ENCODE data around the gene TNKS1BP1. TPM values are rescaled to one million over a fixed set of nuclear protein-coding genes. Genes with fewer than 3 reads are reported as not detected.
A peak's percentile ranks its signal among the peaks of the same experiment; 100 is the strongest.
"Not testable (repeated sequence)": the region's sequence is repeated elsewhere in the genome, so short reads cannot be mapped to it uniquely, and the experiment has no call there.

TNKS1BP1 gene
- total RNA-seq, 1 donor from 2014 or later: 19.3 TPM

DNA sequence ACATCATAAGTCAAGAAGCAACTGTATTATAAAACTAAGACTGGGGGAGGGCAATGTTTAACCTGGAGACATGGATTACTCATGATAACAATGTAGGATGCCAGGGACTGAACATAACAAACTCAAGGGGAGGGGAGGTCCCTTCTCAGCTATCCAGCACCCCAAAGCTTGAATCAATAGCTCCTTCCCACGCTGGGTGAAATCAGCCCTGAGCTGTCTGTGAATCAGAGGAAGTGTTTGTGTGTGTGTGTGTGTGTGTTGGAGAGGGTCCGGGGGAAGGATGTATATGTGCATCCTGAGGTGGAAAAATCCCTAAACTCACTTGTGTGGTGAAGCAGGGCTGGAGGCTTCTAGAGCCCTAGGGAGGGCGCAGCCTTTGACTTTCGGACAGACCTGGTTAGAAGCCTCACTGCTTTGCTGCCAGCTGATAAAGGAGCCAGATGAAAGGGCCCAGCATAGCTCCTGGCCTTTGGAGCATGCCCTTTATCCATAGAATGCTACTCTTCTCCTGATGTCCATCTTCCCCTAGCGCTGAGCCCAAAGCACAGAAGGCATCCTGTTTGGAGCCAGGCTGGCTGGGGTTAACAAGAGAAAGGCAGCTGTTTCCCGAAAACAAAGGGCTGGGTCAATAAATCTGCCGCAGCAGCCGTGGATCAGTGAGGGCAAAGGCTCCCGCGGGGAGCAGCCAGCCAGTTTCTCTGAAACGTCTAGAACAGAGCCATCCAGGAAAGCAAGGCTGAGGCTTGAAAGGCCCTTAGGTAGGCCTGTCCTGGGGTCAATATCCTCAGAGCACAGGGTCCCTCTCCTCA lies 35.8 kb downstream of the TNKS1BP1 start:
- no peak for DNase-seq

DNA sequence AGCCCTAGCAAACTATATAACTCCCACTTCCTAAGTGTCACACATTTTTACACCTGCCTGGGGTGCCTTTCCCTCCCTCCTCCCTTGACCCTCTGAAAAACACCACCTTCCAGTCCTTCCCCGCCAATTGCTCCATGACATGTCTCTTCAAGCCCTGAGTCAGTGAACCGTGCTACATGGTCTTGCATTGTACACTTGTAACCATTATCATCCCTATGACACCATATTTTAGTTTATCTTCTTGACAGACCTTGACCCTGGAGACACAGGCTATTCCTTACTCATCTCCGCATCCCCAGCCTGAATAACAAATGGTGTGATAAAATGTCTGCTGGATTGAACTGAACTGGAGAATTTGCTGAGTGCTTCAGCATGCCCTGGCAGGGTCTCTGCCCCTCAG lies 36.9 kb downstream of the TNKS1BP1 start:
- no peak for DNase-seq

DNA sequence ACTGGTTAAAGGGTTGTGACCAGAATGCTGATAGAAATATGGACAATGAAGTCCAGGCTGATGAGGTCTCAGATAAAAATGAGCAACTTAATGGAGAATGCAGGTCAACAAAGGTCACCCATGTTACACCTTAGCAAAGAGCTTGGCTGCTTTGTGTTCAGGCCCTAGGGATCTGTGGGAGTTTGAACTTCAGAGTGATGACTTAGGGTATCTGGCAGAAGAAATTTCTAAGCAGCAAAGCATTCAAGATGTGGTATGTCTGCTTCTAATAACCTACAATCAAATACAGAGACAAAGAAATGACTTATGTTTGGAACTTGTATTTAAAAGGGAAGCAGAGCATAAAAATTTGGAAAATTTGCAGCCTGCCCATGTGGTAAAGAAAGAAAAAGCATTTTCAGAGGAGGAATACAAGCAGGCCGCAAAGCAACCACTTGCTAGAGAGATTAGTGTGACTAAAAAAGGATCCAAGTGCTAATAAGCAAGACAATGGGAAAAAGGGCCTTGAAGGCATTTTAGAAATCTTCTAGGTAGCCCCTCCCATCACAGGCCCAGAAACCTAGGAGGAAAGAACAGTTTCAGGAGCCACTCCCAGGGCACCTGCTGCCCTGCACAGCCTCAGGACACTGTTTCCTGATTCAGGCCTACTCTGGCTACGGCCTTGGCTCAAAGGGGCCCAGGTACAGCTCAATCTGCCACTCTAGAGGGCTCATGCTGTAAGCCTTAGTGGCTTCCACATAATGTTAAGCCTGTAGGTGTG lies 41.3 kb downstream of the TNKS1BP1 start:
- DNase-seq: no peak

DNA sequence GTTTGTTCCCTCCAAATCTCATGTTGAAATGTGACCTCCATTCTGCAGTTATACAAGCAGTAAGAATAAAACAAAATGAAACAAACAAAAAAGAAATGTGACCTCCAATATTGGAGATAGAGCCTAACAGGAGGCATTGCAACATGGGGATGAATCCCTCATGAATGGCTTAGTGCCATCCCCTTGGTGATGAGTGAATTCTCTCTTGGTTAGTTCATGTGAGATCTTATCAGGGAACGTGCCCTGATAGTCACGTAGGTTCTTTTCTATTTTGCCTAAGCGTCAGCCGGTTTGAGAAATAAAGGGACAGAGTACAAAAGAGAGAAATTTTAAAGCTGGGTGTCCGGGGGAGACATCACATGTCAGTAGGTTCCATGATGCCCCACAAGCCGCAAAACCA lies 43.2 kb downstream of the TNKS1BP1 start:
- not testable (repeated sequence) for DNase-seq

DNA sequence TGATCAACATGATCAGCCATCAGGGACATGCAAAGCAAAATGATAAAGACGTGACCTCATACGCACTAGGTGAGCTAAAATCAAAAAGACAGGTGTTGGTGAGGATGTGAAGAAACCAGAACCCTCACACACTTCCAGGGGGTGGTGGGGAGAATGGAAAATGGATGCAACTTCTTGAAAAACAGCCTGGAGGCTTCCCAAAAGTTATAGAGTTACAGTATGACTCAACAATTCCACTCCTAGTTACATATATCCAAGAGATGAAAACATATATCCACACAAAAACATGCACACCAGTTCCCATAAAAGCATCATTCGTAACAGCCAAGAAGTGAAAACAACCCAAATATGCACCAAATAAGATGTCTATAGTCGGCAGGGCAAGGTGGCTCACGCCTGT lies 45.6 kb downstream of the TNKS1BP1 start:
- no peak for DNase-seq

DNA sequence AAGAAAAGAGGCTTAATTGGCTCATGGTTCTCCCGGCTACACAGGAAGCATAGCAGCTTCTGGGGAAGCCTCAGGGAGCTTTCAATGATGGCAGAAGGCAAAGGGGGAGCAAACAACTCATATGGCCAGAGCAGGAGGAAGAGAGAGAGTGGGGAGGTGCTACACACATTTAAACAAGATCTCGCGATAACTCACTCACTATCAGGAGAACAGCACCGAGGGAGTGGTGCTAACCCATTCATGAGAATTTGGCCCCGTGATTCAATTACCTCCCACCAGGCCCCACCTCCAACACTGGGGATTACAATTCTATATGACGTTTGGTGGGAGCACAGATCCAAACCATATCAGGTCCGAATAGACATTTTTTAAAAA lies 46.0 kb downstream of the TNKS1BP1 start:
- no peak for DNase-seq

DNA sequence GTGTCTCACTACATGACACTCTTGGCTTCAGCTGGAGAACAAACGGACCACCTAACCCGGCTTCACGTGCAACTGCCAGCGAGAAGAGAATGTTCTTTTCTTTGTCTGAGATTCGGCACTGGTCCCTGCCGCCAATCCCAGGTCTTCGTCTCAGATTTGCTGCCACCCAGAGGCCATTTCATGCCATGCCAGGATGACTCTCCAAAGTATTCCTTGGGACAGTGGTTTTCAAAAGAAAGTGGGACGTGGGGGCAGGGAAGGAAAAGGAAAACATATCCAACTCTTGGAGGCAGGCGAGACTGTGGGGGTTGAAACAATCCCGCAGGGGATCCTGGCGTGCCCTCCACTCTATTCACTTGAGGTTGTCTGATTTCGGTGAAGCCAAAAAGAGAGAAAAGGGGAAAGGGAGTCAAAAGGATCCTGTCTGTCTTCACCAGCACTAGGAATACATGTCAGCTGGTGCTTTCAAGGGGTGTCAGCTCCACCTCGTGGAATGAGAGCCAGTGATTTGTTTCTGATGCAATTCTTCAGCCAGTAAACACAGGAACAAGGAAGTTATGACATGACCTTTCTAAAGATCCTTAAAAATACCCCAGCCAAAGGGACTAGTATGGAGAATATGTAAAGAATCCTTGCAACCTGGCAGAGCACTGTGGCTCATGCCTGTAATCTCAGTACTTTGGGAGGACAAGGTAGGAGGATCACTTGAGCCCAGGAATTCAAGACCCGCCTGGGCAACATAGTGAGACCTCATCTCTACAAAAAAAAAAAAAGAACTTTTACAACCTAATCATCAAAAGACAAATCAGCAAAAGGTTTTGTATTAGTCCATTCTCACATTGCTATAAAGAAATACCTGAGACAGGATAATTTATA lies 46.7 kb downstream of the TNKS1BP1 start:
- DNase-seq: peak; percentile 53

DNA sequence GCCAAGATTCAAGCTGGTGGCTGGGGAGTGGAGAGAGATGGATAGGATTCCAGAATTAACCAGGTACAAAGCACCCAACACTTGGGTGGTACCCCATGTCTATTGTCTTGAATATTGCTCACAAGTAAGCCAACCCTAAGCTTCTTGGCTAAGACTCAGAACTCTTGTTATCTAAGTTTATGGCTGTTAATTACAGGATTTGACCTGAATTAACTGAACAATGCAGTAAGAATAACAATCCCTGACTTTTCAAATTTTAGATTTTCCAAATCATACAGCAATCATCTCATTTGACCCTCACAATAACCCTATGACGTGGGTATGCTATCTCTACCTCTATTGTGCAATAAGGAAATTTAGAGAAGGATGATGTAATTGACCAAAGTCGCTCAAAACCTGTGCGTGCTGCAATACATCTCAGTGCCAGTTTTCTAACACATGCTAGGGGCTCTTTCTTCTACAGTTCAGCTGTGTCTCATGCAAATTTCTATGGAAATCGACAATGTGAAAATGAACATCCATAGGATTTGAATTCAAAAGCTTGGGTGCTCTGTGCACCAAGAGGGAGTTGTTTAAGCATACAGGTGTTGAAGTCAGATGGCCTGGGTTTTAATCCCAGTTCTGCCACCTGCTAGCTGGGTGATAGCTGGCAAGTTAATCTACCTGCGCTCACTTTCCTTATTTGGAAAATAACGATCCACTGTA lies 47.6 kb downstream of the TNKS1BP1 start:
- no peak for DNase-seq

DNA sequence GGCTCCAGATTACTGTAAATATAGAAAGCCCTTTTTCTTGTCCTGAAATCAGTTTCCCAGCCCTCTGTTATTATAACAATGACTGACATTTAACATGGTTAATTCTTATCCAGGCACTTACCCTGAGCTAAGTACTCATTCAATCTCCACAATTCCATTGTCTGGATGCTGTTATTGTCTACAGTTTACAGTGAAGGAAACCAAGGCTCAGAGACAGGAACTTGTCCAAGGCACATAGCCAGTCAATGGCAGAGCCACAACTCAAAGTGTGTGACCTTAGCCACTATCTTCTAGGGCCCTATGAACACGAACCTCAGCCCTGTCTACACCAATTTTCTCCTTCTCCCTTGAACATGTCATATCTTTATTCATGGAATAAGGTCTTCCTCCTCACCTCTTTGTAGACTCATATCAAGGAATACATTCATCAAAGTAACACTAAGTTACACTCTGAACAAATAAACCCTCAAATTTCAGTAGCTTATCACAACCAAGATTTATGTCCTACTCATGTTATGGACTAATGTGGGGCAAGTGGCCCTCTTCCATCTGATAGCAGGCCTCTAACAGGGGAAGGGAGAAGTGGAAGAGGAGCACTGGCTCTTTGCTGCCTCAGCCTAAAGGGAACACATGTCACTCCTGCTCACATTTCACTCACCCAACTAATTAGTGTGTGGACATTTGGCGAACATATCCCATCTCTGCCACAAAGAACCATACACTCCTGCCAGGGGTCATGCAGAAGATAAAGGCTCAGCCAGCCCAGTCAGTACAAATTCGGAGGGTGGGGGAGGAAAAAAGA lies 48.4 kb downstream of the TNKS1BP1 start:
- DNase-seq: no peak

DNA sequence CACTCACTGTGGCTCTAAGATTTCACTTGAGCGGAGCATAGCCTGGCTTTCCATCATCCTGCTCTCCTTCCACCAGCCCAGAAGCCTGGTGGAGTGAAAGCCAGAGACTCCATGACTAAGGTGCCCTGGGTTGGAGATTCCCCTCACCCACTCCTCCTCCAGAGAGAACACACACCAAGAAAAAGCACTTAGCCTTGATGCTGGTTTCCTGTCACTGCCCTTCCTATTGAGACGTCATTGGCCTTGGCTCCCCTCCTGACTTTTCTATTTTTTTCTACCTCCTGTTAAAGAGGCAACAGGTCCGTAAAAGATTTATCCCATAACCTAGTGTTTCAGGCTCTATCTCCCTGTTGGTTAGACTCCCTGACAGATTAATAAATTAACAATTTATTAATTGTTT lies 49.2 kb downstream of the TNKS1BP1 start:
- no peak for DNase-seq

DNA sequence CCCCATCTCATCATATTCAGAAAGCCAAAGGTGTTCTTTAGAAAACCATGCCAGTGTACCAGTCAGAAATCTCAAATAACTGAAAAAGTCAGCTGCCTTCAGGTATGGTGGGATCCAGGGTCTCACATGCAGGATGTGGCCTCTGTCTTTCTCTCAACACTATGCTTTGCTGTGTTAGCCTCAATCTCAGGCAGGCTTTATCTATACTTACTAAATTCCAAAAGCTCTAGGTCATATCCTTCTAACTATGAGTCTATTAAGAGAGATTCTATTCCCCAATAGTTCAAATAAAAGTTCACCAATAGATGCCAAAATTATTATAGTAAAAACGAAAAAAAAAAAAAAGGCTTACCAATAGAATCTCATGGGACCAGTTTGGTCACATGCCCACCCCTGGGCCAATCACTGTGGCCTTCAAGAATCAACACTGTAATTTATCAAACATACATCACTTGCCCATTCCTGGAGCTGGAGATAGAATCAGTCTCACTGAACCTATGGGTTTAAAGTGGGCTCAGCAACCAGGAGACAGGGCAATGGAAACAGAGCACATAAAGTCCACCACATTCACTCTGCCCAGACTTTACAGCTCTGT lies 49.8 kb downstream of the TNKS1BP1 start:
- DNase-seq: no peak

DNA sequence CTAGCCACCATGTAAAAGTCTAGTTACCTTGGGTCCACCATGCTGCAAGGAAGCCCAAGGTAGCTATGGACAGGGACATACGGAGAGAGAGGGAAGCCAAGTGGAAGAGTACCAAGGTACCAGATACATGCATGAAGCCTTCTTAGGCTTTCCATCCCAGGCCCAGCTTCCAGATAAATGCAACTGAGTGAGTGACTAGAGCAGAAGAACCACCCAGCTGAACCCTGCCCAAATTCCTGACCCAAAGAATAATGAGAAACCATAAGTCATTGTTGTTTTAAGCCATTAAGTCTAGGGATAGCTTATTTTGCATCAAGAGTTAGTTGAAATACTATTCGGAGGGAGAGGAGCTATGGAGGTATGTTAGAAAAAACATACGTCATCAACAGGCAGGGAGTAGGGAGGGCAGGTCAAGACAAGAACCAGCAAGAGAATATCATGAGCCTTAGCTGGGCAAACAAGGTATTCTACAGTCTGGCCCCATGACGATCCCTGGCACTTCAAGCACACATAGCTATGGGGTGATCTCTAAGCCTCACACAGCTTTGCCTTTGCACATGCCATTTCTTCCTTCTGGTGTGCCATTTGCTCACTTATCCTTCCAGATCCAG lies 51.2 kb downstream of the TNKS1BP1 start:
- no peak for DNase-seq

DNA sequence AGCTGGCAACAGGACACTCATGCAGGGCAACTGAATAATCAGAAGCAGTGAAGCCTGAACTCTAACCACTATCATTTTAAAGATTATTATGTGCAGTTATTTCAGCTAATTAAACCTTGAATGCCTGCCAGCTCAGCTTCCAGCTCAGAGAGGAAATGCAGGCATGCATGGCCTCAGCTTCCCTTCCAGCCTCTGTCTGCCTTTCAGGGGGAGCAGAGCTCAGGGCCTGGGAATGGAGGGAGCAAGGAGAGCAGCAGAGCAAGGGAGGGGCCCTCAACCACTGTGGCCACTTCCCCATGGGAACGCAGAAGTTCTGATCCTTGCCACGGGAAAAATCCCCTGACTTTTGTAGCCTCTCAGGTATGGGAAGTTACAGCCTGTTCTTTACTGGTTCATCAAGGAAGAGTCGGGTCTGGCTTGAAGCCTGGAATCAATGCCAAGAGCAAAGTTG lies 55.2 kb downstream of the TNKS1BP1 start:
- DNase-seq: no peak

DNA sequence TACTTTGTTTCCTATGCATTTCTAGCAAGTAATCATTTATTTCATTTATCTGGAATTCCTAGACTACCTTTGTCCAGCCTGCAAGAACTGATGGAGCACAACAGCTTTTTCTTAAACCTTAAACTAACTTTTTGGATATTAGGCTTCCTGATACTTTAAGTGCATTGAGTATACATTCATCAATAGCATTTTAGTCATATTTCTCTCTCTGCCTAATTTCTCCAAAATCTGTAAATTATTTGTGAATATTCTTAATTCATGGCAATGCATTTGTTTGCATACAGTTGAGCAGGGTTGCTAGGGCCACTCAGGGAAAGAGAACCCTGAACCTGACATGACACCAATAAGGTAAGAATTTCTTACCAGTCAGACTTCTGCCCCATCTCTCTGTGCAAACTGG lies 58.6 kb downstream of the TNKS1BP1 start:
- DNase-seq: no peak

DNA sequence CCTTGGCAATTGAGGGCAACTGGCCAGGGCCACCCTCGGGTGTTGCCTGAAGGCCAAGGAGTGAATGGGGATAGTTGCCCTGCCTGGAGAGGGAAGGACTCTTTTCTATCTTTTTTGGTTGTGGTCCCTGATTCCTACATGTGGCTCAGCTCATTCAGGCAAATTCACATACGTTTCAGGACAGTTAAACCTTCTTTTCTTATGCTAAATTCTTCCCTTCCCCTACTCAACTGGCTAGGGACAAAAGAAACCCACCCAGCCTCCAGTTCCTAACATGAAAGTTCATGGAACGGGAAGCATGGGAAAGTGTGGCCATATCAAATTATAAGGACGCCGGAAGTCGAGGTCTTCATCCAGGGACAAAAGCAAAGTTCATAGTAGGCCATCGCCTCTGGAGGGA lies 61.4 kb downstream of the TNKS1BP1 start:
- no peak for DNase-seq

DNA sequence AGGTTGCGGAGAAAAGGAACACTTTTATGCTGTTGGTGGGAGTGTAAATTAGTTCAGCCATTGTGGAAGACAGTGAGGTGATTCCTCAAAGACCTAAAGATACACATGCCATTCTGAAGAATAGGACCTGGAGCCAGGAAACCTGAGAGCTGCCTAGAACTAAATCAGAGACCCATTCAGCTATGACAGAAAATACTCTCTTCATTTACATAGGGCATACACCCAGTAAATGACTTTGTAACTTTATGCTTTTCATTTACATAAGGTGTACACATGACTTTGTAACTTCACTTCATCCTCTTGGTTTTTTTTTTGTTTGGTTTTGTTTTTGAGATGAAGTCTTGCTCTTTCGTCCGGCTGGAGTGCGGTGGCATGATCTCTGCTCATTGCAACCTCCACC lies 62.6 kb downstream of the TNKS1BP1 start:
- DNase-seq: no peak

DNA sequence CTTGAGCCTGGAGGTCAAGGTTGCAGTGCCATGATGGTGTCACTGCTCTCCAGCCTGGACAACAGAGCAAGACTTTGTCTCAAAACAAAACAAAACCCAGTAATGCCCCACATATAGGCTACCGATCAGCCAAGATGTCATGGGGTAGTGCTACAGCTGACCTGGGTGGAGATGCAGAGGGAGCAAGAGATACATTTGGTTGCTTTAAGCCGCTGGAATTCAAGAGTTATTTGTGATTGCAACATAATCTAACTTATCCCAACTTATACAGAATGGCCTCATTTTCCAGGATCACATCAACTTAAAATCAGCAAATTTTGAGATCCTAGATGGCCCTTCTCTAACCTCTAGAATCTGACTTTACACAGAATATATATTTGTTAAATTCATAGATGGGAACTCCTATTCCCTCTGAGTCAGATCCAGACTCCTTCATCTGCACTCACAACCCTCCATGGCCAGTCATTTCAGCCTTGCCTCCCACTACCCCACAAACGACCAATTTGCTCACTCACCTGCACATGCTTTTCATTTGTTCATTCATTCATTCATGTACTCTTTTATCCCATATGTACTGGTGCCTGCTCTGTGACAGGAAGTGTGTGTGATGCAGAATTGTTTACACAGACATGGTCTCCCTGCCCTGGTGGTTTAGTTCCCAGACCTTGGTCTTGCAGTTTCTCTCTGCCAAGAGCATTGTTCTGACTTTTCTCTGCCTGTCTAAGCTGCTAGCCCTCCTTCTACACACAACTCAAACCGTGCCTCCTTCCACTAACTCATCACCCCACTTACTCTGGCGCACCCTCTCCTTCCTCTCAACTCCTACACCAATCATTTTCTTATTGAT lies 63.6 kb downstream of the TNKS1BP1 start:
- DNase-seq: no peak

DNA sequence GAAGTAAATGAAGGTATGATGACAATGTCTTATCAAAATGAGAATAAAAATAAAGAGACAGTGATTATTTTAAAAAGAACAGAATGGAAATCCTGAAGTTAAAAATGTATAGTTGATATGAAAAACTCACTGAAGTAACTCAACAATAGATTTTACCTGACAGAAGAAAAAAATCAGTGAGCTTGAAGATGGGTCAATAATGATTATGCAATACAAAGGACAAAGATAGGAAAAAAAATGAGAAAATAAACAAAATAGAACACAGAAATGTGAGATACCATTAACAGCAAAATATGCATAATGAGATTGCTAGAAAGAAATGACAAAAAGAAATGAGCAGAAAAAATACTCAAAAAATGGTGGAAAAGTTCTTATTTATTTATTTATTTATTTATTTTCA lies 68.6 kb downstream of the TNKS1BP1 start:
- no peak for DNase-seq

DNA sequence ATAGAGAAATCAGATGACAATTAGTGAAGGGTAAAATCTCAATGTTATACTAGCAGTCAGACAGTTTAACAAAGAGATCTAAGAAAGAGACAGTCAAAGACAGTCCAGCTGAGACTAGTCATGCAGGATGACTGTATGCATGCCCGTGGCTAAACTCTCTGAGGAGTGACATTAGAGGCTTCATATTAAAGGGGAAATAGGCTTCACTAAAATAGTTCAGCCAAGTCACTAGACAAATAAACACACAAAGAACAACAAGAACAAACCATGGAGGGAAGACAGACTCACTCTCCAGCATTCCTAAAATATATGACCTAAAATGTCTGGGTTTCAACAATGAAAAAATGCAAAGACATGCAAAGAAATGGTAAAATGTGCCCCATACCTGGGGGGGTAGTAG lies 69.1 kb downstream of the TNKS1BP1 start:
- DNase-seq: no peak
